ENCODE results near the gene MARCHF6. TPM values are rescaled to one million over a fixed set of nuclear protein-coding genes. Genes with fewer than 3 reads are reported as not detected.

The MARCHF6 gene
- polyA plus RNA-seq, 1 of the 3 experiments (the other 2 are of a cell fraction) = 52.4 TPM

GRCh38 chr5:10399839-10400238 is 46.3 kb downstream of the MARCHF6 start:
- peaks cover 86 to 93% of the 10 kb centered on the region in 2 experiments for H3K36me3 ChIP-seq (replicated peaks in 1 of 2; ENCODE audit: control insufficient read depth in 1 of 2, insufficient read depth in 2 of 2, low read length in 1 of 2)
- H3K27me3 ChIP-seq (ENCODE audit: insufficient read depth) = no peaks in the 10 kb centered on the region
- ChIA-PET POLR2A (no interaction called here), CTCF (interaction anchor here (1.0 to 1.1 kb wide), 2 partner anchors 11 to 22 kb away, joined by 3 read pairs; no protein-coding TSS in a partner anchor)
- TF ChIP-seq IRF3 (IDR thresholded peaks at IDR 0.05; ENCODE audit: low read depth, low read length) (no peak), CTCF (IDR thresholded peaks at IDR 0.05) (no peak), RCOR1 (IDR thresholded peaks at IDR 0.05; ENCODE audit: low read length) (no peak), EP300 (IDR thresholded peaks at IDR 0.05; ENCODE audit: borderline replicate concordance in 1 of 2, low read depth in 1 of 2, low read length in 1 of 2) (no peak), GATA2 (CRISPR knock-in tag; IDR thresholded peaks at IDR 0.05) (no peak), NRF1 (IDR thresholded peaks at IDR 0.05; ENCODE audit: low read depth, low read length) (no peak), NFIC (IDR thresholded peaks at IDR 0.05; ENCODE audit: borderline replicate concordance) (no peak), JUND (IDR thresholded peaks at IDR 0.05) (no peak), SIN3A (IDR thresholded peaks at IDR 0.05; ENCODE audit: borderline replicate concordance, low read depth, low read length) (no peak), CHD2 (IDR thresholded peaks at IDR 0.05; ENCODE audit: low read length, partially characterized antibody) (no peak), RFX5 (IDR thresholded peaks at IDR 0.05; ENCODE audit: low read length) (no peak), USF1 (IDR thresholded peaks at IDR 0.05; ENCODE audit: borderline replicate concordance, low read depth) (no peak), FOXJ3 (CRISPR knock-in tag; IDR thresholded peaks at IDR 0.05) (no peak), REST (IDR thresholded peaks at IDR 0.05; ENCODE audit: low read depth, low read length) (no peak), GABPA (IDR thresholded peaks at IDR 0.05; ENCODE audit: low read depth) (no peak), TEAD4 (IDR thresholded peaks at IDR 0.05; ENCODE audit: borderline replicate concordance, insufficient read depth) (no peak), FOSL2 (IDR thresholded peaks at IDR 0.05; ENCODE audit: borderline replicate concordance, low read depth) (no peak)
- no peaks in the 10 kb centered on the region for H3K4me1 ChIP-seq (ENCODE audit: control insufficient read depth in 1 of 2, insufficient read depth in 2 of 2, low read depth in 1 of 2, low read length in 1 of 2)
- no peaks in the 10 kb centered on the region for H3K9me3 ChIP-seq
- no peak overlapping the region for H2AFZ ChIP-seq (ENCODE audit: low read depth)
- no peak overlapping the region for H3K27ac ChIP-seq (ENCODE audit: low read depth in 2 of 2, low read length in 1 of 2)
- no peaks in the 10 kb centered on the region for H3F3A ChIP-seq (replicated peaks; ENCODE audit: insufficient read depth)
- H3K9me2 ChIP-seq = no peaks in the 10 kb centered on the region
- no peak for DNase-seq
- peaks cover 9% of the 10 kb centered on the region; the same call in 1 of the 2 replicates for H3K79me2 ChIP-seq (ENCODE audit: insufficient read depth)
- no peak overlapping the region for H3K4me2 ChIP-seq
- H3K4me3 ChIP-seq (ENCODE audit: low read depth in 2 of 2, low read length in 1 of 2) = no peak overlapping the region
- H4K20me1 ChIP-seq (ENCODE audit: insufficient read depth) = peaks cover 3% of the 10 kb centered on the region; the same call in 1 of the 2 replicates
- no peak overlapping the region for H3K9ac ChIP-seq

Measured in SK-N-SH (cell line).